Endodermal cell (in vitro differentiated cells): ENCODE results near the gene IRF4. TPM values are rescaled to one million over a fixed set of nuclear protein-coding genes. Genes with fewer than 3 reads are reported as not detected.

ENCODE experiments used
- DNase-seq: peaks from one replicate; pipeline ENCODE4 v3.0.0-alpha.2; 2017
- H3K27ac ChIP-seq: 2 replicates; pipeline ENCODE4 v1.5.1; 2013; ENCODE audit warnings: mild to moderate bottlenecking, low read depth, low read length, moderate library complexity
- H3K27me3 ChIP-seq: 2 replicates; pipeline ENCODE4 v1.6.1; 2013; ENCODE audit warnings: mild to moderate bottlenecking, low read length, moderate library complexity; ENCODE audit not compliant: insufficient read depth, control insufficient read depth, poor library complexity, severe bottlenecking
- H3K36me3 ChIP-seq: 2 replicates; pipeline ENCODE4 v1.7.0; 2013; ENCODE audit warnings: mild to moderate bottlenecking, low read length, moderate library complexity; ENCODE audit not compliant: control insufficient read depth, insufficient read depth
- H3K4me1 ChIP-seq: one replicate; pipeline ENCODE4 v1.7.0; 2013; ENCODE audit warnings: low read length; ENCODE audit not compliant: control insufficient read depth, insufficient read depth
- H3K4me3 ChIP-seq: 2 replicates; pipeline ENCODE4 v1.5.1; 2013; ENCODE audit warnings: mild to moderate bottlenecking, low read length, moderate library complexity
- H3K9ac ChIP-seq: 2 replicates; pipeline ENCODE4 v1.6.1; 2013; ENCODE audit warnings: mild to moderate bottlenecking, low read length, moderate library complexity; ENCODE audit not compliant: poor library complexity, severe bottlenecking; ENCODE audit errors: extremely low read depth
- H3K9me3 ChIP-seq: 2 replicates; pipeline ENCODE4 v1.6.1; 2013; ENCODE audit warnings: mild to moderate bottlenecking, low read length, moderate library complexity; ENCODE audit not compliant: control insufficient read depth
- H3K27ac Mint-ChIP-seq: 2 replicates; pipeline ENCODE4 v1.8.0; 2020; ENCODE audit warnings: mixed read lengths
- H3K27me3 Mint-ChIP-seq: 2 replicates; pipeline ENCODE4 v1.8.0; 2021; ENCODE audit warnings: mild to moderate bottlenecking, mixed read lengths; ENCODE audit not compliant: insufficient read depth
- H3K36me3 Mint-ChIP-seq: 2 replicates; pipeline ENCODE4 v1.8.0; 2020; ENCODE audit warnings: low read depth, mixed read lengths
- H3K4me1 Mint-ChIP-seq: 2 replicates; pipeline ENCODE4 v1.8.0; 2020; ENCODE audit warnings: mixed read lengths
- H3K4me3 Mint-ChIP-seq: 2 replicates; pipeline ENCODE4 v1.8.0; 2020; ENCODE audit warnings: mild to moderate bottlenecking, moderate library complexity, mixed read lengths
- H3K9me3 Mint-ChIP-seq: 2 replicates; pipeline ENCODE4 v1.8.0; 2020; ENCODE audit warnings: mild to moderate bottlenecking, mixed read lengths
- CTCF ChIP-seq: fragments of 200-600 bp; sonication (generic); conservative IDR thresholded peaks from 2 replicates; pipeline ENCODE4 v1.5.0; 2021; ENCODE audit warnings: antibody characterized with exemption, mild to moderate bottlenecking
- WGBS, 2 experiments: methylation state at CpG; one replicate each; pipeline versions ENCODE4 v1.1.5 to v1.1.7; 2013; ENCODE audit warnings: missing lambda C conversion rate in 2 of 2, mixed read lengths in 1 of 2; ENCODE audit not compliant: insufficient coverage in 1 of 2, insufficient read length in 1 of 2; 5-methylcytosine and 5-hydroxymethylcytosine counted together
- total RNA-seq, 2 donors: library from RNA; stranded (reverse); fragmentation: NEBNext Ultra II Directional in 1 of 2; extraction: Animal tissue kit (Norgen Biotek cat#: 25700) in 1 of 2; gene quantifications; 2 replicates in 1 of 2; 3 replicates in 1 of 2; pipeline ENCODE4 v1.2.1, GENCODE V29; 2021

IRF4 gene
- total RNA-seq, 2 donors from 2014 or later, result not detected

- H3K36me3 Mint-ChIP-seq, result no peaks in the 10 kb centered on the region
- peaks cover 14% of the 10 kb centered on the region for H3K9me3 Mint-ChIP-seq
- Histone ChIP-seq H3K36me3 (no peaks in the 10 kb centered on the region), H3K27me3 (no peaks in the 10 kb centered on the region), H3K9ac (no peak overlapping the region), H3K4me3 (no peak overlapping the region), H3K9me3 (no peaks in the 10 kb centered on the region), H3K4me1 (no peaks in the 10 kb centered on the region), H3K27ac (no peak overlapping the region)
- H3K4me1 Mint-ChIP-seq, result no peaks in the 10 kb centered on the region
- H3K27me3 Mint-ChIP-seq, result peaks cover 3% of the 10 kb centered on the region
- H3K27ac Mint-ChIP-seq, result no peak overlapping the region
- 30 to 70% methylated on average over 2 to 6 of the region's 6 CpGs for whole genome bisulfite sequencing, 2 experiments
- TF ChIP-seq CTCF, result no peak
- no peak for DNase-seq
- no peak overlapping the region for H3K4me3 Mint-ChIP-seq
Measured at GRCh38 chr6:431986-432385, 40.4 kb downstream of the IRF4 start.

- Mint-ChIP-seq H3K27me3 (peaks cover 3% of the 10 kb centered on the region), H3K4me3 (no peak overlapping the region), H3K36me3 (no peaks in the 10 kb centered on the region), H3K4me1 (no peaks in the 10 kb centered on the region), H3K9me3 (peaks cover 10% of the 10 kb centered on the region), H3K27ac (no peak overlapping the region)
- Histone ChIP-seq H3K4me3 (no peak overlapping the region), H3K9ac (no peak overlapping the region), H3K9me3 (no peaks in the 10 kb centered on the region), H3K27ac (no peak overlapping the region), H3K4me1 (no peaks in the 10 kb centered on the region), H3K36me3 (no peaks in the 10 kb centered on the region), H3K27me3 (no peaks in the 10 kb centered on the region)
- WGBS, 2 experiments, result 83 to 87% methylated on average over 13 to 14 of the region's 14 CpGs
- DNase-seq, result no peak
- no peak for TF ChIP-seq CTCF
Measured at GRCh38 chr6:434051-434705, 42.6 kb downstream of the IRF4 start.

- Mint-ChIP-seq H3K4me1 (no peaks in the 10 kb centered on the region), H3K4me3 (no peak overlapping the region), H3K9me3 (peaks cover 10% of the 10 kb centered on the region), H3K27me3 (peaks cover 5% of the 10 kb centered on the region), H3K27ac (no peak overlapping the region), H3K36me3 (no peaks in the 10 kb centered on the region)
- no peak for TF ChIP-seq CTCF
- 95% methylated on average over 15 to 50 of the region's 50 CpGs for WGBS, 2 experiments
- no peaks in the 10 kb centered on the region for H3K4me1 ChIP-seq
- no peak overlapping the region for H3K4me3 ChIP-seq
- H3K9ac ChIP-seq, result no peak overlapping the region
- no peaks in the 10 kb centered on the region for H3K27me3 ChIP-seq
- H3K27ac ChIP-seq, result no peak overlapping the region
- DNase-seq, result no peak
- H3K36me3 ChIP-seq, result no peaks in the 10 kb centered on the region
- H3K9me3 ChIP-seq, result no peaks in the 10 kb centered on the region
Measured at GRCh38 chr6:435441-436307, 44.1 kb downstream of the IRF4 start.
